Neural progenitor cell (in vitro differentiated cells): ENCODE results near the gene ZNF518B. TPM values are rescaled to one million over a fixed set of nuclear protein-coding genes. Genes with fewer than 3 reads are reported as not detected.

Experiments
- DNase-seq: peaks from one replicate; pipeline ENCODE4 v3.0.0-alpha.2; 2016; ENCODE audit warnings: low spot score
- H2AFZ ChIP-seq: fragments of 200-600 bp; sonication (generic); replicated peaks from 2 replicates; pipeline ENCODE4 v1.6.1; 2016; ENCODE audit warnings: antibody characterized with exemption
- H3F3A ChIP-seq: fragments of 200-600 bp; sonication (generic); 2 replicates; pipeline ENCODE4 v1.6.1; 2016; ENCODE audit warnings: antibody characterized with exemption, low read depth
- H3K27ac ChIP-seq: fragments of 200-600 bp; sonication (generic); 2 replicates; pipeline ENCODE4 v1.5.1; 2016; ENCODE audit warnings: mild to moderate bottlenecking
- H3K27me3 ChIP-seq: fragments of 200-600 bp; sonication (generic); 2 replicates; pipeline ENCODE4 v1.6.1; 2016; ENCODE audit warnings: mild to moderate bottlenecking, moderate library complexity
- H3K36me3 ChIP-seq: fragments of 200-600 bp; sonication (generic); 2 replicates; pipeline ENCODE4 v1.5.1; 2016
- H3K4me1 ChIP-seq: fragments of 200-600 bp; sonication (generic); 2 replicates; pipeline ENCODE4 v1.6.1; 2016; ENCODE audit warnings: mixed run types
- H3K4me2 ChIP-seq: fragments of 200-600 bp; sonication (generic); 2 replicates; pipeline ENCODE4 v1.6.1; 2016
- H3K4me3 ChIP-seq: fragments of 200-600 bp; sonication (generic); 2 replicates; pipeline ENCODE4 v1.5.1; 2016
- H3K79me2 ChIP-seq: fragments of 200-600 bp; sonication (generic); 2 replicates; pipeline ENCODE4 v1.6.1; 2016; ENCODE audit warnings: low read depth
- H3K9ac ChIP-seq: fragments of 200-600 bp; sonication (generic); 2 replicates; pipeline ENCODE4 v1.6.1; 2016
- H3K9me3 ChIP-seq: fragments of 200-600 bp; sonication (generic); 2 replicates; pipeline ENCODE4 v1.5.1; 2016; ENCODE audit warnings: low read depth
- H4K20me1 ChIP-seq: fragments of 200-600 bp; sonication (generic); 2 replicates; pipeline ENCODE4 v1.6.1; 2016; ENCODE audit warnings: low read depth
- H3K27ac Mint-ChIP-seq: 3 replicates; pipeline ENCODE4 v1.8.0; 2021; ENCODE audit warnings: mixed read lengths
- H3K27me3 Mint-ChIP-seq: 2 replicates; pipeline ENCODE4 v1.8.0; 2022; ENCODE audit warnings: low read depth, mild to moderate bottlenecking, inconsistent platforms, moderate library complexity, mixed read lengths; ENCODE audit not compliant: insufficient read depth
- H3K36me3 Mint-ChIP-seq: 3 replicates; pipeline ENCODE4 v1.8.0; 2021; ENCODE audit warnings: mixed read lengths
- H3K4me1 Mint-ChIP-seq: 3 replicates; pipeline ENCODE4 v1.8.0; 2021; ENCODE audit warnings: mixed read lengths
- H3K4me3 Mint-ChIP-seq: 3 replicates; pipeline ENCODE4 v1.8.0; 2021; ENCODE audit warnings: mild to moderate bottlenecking, moderate library complexity, mixed read lengths
- H3K9me3 Mint-ChIP-seq: 3 replicates; pipeline ENCODE4 v1.8.0; 2020; ENCODE audit warnings: mixed read lengths
- CTCF ChIP-seq: fragments of 200-600 bp; sonication (generic); IDR thresholded peaks from 2 replicates; pipeline ENCODE4 v1.5.1; 2017; ENCODE audit warnings: antibody characterized with exemption, mild to moderate bottlenecking
- EZH2 ChIP-seq: fragments of 200-600 bp; sonication (generic); IDR thresholded peaks from 2 replicates; pipeline ENCODE4 v1.6.1; 2017; ENCODE audit warnings: antibody characterized with exemption, mild to moderate bottlenecking, moderate library complexity
- EZH2phosphoT487 ChIP-seq: fragments of 200-600 bp; sonication (generic); IDR thresholded peaks from 2 replicates; pipeline ENCODE4 v1.6.1; 2017; ENCODE audit warnings: antibody characterized with exemption
- total RNA-seq: library from RNA; depleted of rRNA; stranded (reverse); fragments of >200 nt; gene quantifications from 2 replicates; pipeline ENCODE4 v1.2.3, GENCODE V29; 2015; ENCODE audit warnings: low replicate concordance

The ZNF518B gene
- total RNA-seq, 1 donor from 2014 or later: 158 TPM

GRCh38 chr4:10502717-10503116, 45.5 kb upstream of the ZNF518B start:
- Mint-ChIP-seq H3K27me3 (peaks cover 3% of the 10 kb centered on the region), H3K4me1 (peaks cover 17% of the 10 kb centered on the region), H3K27ac (no peak overlapping the region), H3K36me3 (no peaks in the 10 kb centered on the region), H3K4me3 (no peak overlapping the region), H3K9me3 (peaks cover 10% of the 10 kb centered on the region)
- Histone ChIP-seq H3K27ac (no peak overlapping the region), H3K4me2 (no peak overlapping the region), H3F3A (peaks cover 12% of the 10 kb centered on the region), H3K9me3 (no peaks in the 10 kb centered on the region), H3K27me3 (no peaks in the 10 kb centered on the region), H2AFZ (no peak overlapping the region), H3K36me3 (no peaks in the 10 kb centered on the region), H3K4me1 (peaks cover 28% of the 10 kb centered on the region), H3K9ac (no peak overlapping the region), H4K20me1 (no peaks in the 10 kb centered on the region), H3K79me2 (no peaks in the 10 kb centered on the region), H3K4me3 (no peak overlapping the region)
- no peak for DNase-seq
- TF ChIP-seq CTCF (no peak), EZH2 (no peak), EZH2phosphoT487 (no peak)

- no peaks in the 10 kb centered on the region for H3K79me2 ChIP-seq
- H3K27ac Mint-ChIP-seq: peak overlapping the region; percentile 31
- H3K27ac ChIP-seq: no peak overlapping the region
- H3K9me3 Mint-ChIP-seq: peaks cover 7% of the 10 kb centered on the region
- H3K27me3 ChIP-seq: no peaks in the 10 kb centered on the region
- H3K4me3 Mint-ChIP-seq: no peak overlapping the region
- H3K9me3 ChIP-seq: no peaks in the 10 kb centered on the region
- H3K4me2 ChIP-seq: peak overlapping the region; percentile 34
- H4K20me1 ChIP-seq: no peaks in the 10 kb centered on the region
- peaks cover 3% of the 10 kb centered on the region for H3K27me3 Mint-ChIP-seq
- no peak overlapping the region for H3K9ac ChIP-seq
- peaks cover 47% of the 10 kb centered on the region for H3K4me1 ChIP-seq
- peaks cover 31% of the 10 kb centered on the region for H3F3A ChIP-seq
- peak; percentile 70 for DNase-seq
- no peak for TF ChIP-seq EZH2
- TF ChIP-seq CTCF: no peak
- no peak for TF ChIP-seq EZH2phosphoT487
- no peaks in the 10 kb centered on the region for H3K36me3 Mint-ChIP-seq
- H3K4me3 ChIP-seq: no peak overlapping the region
- H3K4me1 Mint-ChIP-seq: peaks cover 29% of the 10 kb centered on the region
- H2AFZ ChIP-seq: peak overlapping the region; percentile 77
- no peaks in the 10 kb centered on the region for H3K36me3 ChIP-seq
Measured at GRCh38 chr4:10500776-10501175, 43.5 kb upstream of the ZNF518B start.

- no peaks in the 10 kb centered on the region for H3K36me3 Mint-ChIP-seq
- Histone ChIP-seq H3K79me2 (no peaks in the 10 kb centered on the region), H3K27ac (peak overlapping the region; percentile 89), H3K9me3 (no peaks in the 10 kb centered on the region), H3K4me3 (no peak overlapping the region), H2AFZ (no peak overlapping the region), H3K27me3 (no peaks in the 10 kb centered on the region), H3K36me3 (no peaks in the 10 kb centered on the region), H3F3A (peaks cover 35% of the 10 kb centered on the region), H3K4me1 (peaks cover 60% of the 10 kb centered on the region), H3K9ac (no peak overlapping the region), H4K20me1 (no peaks in the 10 kb centered on the region), H3K4me2 (peak overlapping the region; percentile 74)
- H3K4me1 Mint-ChIP-seq: peaks cover 40% of the 10 kb centered on the region
- TF ChIP-seq EZH2: no peak
- TF ChIP-seq CTCF: no peak
- TF ChIP-seq EZH2phosphoT487: no peak
- DNase-seq: peak; percentile 88
- H3K9me3 Mint-ChIP-seq: peaks cover 3% of the 10 kb centered on the region
- peak overlapping the region; percentile 1 for H3K4me3 Mint-ChIP-seq
- peaks cover 6% of the 10 kb centered on the region for H3K27me3 Mint-ChIP-seq
- no peak overlapping the region for H3K27ac Mint-ChIP-seq
Measured at GRCh38 chr4:10496200-10496599, 39.0 kb upstream of the ZNF518B start.
